HG02759 (cell line): ENCODE data around the gene CPXM2.

ENCODE experiments used
- ATAC-seq: cut with Tn5 transposase; IDR thresholded peaks from one replicate; pipeline ENCODE4 v1.9.1; 2021; ENCODE audit warnings: mild to moderate bottlenecking, moderate library complexity; ENCODE audit not compliant: unreplicated experiment

CPXM2 gene

GRCh38 chr10:123852411-123852951, 39.1 kb downstream of the CPXM2 start:
- no peak for ATAC-seq

GRCh38 chr10:123848564-123849457, 42.8 kb downstream of the CPXM2 start:
- ATAC-seq = peak; percentile 78

- ATAC-seq = no peak
Measured at GRCh38 chr10:123847686-123848432, 43.7 kb downstream of the CPXM2 start.

DNA sequence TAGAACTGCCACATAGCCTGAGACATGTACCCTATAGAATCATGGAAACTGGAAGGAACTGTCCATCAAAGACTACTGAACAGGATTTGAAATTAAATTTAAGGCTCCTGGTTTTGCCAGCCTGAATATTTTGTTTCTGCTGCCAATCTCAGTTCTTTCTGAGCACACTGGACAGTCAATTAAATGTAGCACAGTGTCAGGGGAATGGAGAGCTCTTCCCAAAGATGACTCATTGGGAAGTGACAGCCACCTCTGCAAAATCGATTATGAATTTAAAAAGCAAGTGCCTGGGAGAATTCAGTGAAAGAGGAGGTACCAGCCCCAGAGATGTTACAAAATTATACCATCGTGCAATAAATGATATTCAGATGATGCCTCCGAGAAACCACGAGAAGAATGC, 47.8 kb downstream of the CPXM2 start:
- ATAC-seq = no peak

- no peak for ATAC-seq
Measured at GRCh38 chr10:123842692-123843385, 48.8 kb downstream of the CPXM2 start.

GRCh38 chr10:123841560-123841959, 50.0 kb downstream of the CPXM2 start:
- no peak for ATAC-seq

GRCh38 chr10:123841115-123841514, 50.5 kb downstream of the CPXM2 start:
- ATAC-seq = no peak

DNA sequence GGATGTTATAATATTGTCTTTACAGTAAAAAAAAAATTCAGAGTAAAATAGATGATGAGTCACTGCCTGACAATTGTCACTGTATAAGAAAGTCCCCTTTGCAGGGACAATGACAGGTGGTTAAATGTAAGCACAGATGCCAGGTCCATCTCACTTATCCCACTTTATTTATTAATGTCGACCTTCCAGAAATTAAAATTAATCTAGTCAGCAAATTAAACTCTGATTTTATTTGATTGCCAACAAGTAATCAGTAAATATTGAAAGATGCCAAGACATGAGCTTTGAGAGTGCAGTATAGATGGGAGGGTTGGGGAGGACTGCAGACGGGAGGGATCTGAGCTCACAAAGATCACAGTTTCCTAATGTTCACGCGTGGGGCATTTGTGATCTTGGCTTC, 50.9 kb downstream of the CPXM2 start:
- ATAC-seq = no peak

- ATAC-seq = no peak
Measured at GRCh38 chr10:123838596-123839310, 52.9 kb downstream of the CPXM2 start.

DNA sequence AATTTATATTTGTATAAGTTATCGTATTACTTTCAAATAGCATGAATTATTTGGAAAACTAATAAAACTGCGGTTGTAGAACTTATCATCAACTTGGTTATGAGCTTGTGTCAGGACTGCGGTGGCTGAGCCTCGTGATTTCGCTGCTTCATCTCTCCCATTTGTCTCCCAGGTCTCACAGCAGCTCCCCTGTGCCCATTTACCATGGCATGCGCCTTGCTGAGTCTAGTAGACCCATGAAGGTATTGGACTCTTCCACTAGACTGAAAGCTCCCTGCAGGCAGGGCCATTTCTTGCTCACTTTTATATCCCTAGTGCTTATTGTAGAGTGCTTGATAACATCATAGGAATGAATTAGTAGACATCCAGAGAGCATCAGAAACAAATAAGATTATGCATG, 53.9 kb downstream of the CPXM2 start:
- ATAC-seq = no peak

DNA sequence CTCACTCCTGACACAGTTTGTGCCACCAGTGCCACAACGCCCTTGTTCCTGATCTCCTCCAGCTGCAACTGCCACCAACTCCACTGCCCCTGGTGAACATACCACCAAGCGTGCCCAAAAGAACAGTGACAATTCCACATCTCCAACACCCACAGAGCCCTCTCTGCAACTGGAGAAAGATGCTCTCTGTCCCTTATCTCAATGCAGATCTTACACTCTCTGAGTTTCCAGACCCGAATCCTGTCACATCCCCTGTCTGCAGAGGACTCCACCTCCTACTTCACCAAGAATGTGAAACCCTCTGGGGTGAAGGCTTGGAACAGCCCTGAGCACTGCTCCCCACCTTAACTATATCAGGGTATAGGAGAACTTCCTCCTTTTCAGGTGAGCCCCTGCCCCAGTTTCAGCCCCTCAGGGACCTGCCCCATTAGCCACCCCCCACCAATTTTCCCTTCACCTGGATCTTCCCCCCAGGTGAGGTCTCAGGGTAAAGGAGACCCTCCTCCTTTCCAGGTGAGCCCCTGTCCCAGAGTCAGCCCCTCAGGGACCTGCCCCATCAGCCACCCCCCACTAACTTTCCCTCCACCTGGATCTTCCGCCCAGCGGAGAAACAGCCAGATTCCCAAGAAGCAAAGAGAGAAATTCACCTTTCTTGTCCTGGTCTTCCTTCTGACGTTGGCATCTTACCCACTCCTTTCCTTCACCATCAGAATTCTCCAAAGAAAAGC, 55.0 kb downstream of the CPXM2 start:
- no peak for ATAC-seq

DNA sequence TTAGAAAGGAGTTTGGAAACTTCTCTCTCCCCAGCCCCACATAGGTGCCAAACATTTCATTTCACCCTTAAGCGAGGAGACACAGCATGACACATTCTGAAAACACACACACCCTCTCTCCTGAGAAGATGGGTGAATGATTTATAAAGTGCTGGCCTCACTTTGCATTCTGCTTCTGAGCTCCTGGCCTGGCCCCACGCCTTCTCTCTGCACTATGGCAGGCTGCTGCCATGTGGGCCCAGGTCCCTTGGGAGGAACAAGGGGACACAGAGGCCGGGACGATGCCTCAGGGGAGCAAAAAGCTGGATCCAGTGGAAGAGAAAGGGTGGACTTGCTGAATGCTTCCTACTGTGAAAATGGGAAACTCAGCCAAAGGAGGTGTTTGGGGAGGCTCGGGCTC, 56.0 kb downstream of the CPXM2 start:
- peak; percentile 98 for ATAC-seq

GRCh38 chr10:123833170-123833850, 58.3 kb downstream of the CPXM2 start:
- no peak for ATAC-seq

DNA sequence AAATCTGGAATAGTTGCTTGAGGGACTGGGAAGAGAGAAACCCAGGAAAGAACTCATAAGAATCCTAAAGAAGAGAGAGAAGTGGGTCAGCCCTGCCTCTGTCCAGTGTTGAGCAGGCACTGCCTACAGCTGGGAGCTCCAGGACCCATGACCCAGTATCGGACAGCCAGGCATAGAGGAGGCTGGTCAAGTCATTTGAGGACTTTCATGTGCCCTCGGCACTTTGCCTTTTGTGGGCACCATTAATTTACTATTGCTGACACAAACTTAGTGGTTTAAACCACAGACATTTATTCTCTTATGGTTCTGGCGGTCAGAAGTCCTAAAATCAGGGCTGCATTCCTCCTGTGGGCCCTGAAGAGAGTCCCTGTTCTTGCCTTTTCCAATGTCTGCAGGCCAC, 60.3 kb downstream of the CPXM2 start:
- ATAC-seq = no peak

DNA sequence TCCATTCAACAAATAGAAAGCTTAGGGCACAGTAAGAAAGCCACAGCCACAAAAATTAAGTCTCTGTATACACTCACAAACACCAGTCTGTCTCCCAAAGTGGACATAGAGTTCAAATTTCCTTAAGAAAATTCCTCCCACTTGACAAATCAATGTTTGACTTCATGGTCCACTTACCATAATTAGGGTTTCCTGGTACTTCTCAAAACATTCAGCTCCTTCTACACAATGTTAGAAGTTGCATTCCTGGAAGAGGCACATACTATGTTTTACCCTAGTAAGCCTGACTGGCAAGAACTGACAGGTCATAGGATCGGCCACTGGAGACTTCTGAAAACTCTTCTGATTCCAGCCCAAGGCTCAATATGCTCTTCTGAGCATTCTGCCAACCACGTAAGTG, 70.5 kb downstream of the CPXM2 start:
- ATAC-seq = no peak

DNA sequence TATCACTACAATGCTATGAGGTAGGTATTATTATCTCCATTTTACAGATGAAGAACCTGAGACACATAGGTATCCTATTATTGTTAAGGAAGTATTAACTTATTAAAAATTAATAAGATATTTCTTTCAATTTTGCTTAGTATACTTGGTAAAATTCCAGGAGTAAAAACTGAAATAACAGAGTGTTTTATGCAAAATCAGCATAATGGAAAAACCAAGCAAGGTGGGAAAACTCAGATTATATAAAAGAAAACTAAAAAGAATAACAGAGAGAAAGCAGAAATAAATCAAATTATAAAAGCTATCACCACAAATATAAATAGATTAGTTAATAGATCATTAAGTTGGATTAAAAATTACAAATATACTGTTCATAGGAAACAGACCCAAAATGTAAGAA, 82.0 kb downstream of the CPXM2 start:
- no peak for ATAC-seq

DNA sequence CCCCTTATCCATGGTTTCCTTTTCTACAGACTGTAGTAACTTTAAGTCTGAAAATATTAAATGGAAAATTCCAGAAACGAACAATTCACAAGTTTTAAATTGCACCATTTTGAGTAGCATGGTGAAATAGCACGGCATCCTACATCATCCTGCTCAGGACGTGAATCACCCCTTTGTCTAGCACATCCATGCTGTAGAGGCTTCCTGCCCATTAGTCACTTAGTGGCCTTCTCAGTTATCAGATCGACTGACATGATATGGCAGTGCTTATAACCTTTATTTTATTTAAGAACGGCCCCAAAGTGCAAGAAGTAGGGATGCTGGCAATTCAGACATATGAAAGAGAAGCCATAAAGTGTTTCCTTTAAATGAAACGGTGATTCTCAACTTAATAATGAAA, 82.7 kb downstream of the CPXM2 start:
- no peak for ATAC-seq

GRCh38 chr10:123808286-123808685, 83.3 kb downstream of the CPXM2 start:
- no peak for ATAC-seq

DNA sequence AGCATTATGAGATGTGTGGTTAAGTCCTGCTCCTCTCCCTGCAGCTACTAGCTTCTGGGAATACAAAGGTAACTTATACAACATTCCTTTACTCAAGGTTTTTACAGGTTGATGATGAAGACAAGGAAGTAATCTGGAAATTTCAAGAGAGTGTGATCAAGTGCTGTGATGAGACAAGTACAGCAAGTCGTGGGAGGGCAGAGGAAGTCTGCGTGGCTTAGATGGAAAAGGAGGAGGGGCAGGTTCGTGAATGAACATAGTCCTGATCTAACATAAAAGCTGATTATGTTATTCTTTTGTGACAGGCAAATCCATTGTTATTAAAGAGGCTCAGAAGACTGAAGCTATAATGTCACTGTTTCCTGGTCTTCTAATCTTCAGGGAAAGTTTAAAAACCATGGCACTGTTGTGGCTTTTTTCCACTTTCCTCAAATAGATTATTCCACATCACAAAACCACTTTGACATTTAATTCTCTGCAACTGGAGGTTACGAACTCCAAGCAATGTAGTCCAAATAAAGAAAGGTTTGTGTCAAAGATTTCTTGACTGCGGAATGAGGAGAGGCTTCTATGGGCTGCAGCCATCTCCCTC, 84.1 kb downstream of the CPXM2 start:
- no peak for ATAC-seq
